Stimulated activated CD4-positive, alpha-beta T cell treated with anti-CD3 and anti-CD28 coated beads, TNF-alpha, amount 100 ng/mL, for 48 hours (primary cell): Measurements from ENCODE around the gene SMIM32.

Source experiments
- DNase-seq, 3 donors: peaks; one replicate each; pipeline ENCODE4 v3.0.0-alpha.2; 2020; ENCODE audit warnings: low read depth in 3 of 3

Gene SMIM32

GRCh38 chr5:136207631-136208030, 14.7 kb upstream of the SMIM32 start:
- no peak for DNase-seq

- DNase-seq, result no peak
Measured at GRCh38 chr5:136206361-136206760, 13.4 kb upstream of the SMIM32 start.

- DNase-seq, result no peak
Measured at GRCh38 chr5:136205941-136206340, 13.0 kb upstream of the SMIM32 start.

- DNase-seq, result no peak
Measured at GRCh38 chr5:136205061-136205702, 12.2 kb upstream of the SMIM32 start.

GRCh38 chr5:136203303-136203922, 10.5 kb upstream of the SMIM32 start:
- no peak for DNase-seq

GRCh38 chr5:136202469-136203205, 9.7 kb upstream of the SMIM32 start:
- no peak for DNase-seq

GRCh38 chr5:136201870-136202269, 8.9 kb upstream of the SMIM32 start:
- no peak for DNase-seq

GRCh38 chr5:136200761-136201160, 7.8 kb upstream of the SMIM32 start:
- no peak for DNase-seq

GRCh38 chr5:136200130-136200529, 7.2 kb upstream of the SMIM32 start:
- no peak for DNase-seq

GRCh38 chr5:136199408-136199807, 6.4 kb upstream of the SMIM32 start:
- no peak for DNase-seq

GRCh38 chr5:136198453-136198852, 5.5 kb upstream of the SMIM32 start:
- DNase-seq, result no peak

- DNase-seq, result no peak
Measured at GRCh38 chr5:136197462-136198142, 4.6 kb upstream of the SMIM32 start.

GRCh38 chr5:136195971-136196820, 3.2 kb upstream of the SMIM32 start:
- DNase-seq, result no peak

GRCh38 chr5:136194576-136194975, 1.6 kb upstream of the SMIM32 start:
- no peak for DNase-seq

- DNase-seq, result no peak
Measured at GRCh38 chr5:136193322-136193935, 467 bp upstream of the SMIM32 start.

GRCh38 chr5:136192015-136192525, 892 bp downstream of the SMIM32 start:
- no peak for DNase-seq

- no peak for DNase-seq
Measured at GRCh38 chr5:136191304-136192014, 1.5 kb downstream of the SMIM32 start.

- no peak for DNase-seq
Measured at GRCh38 chr5:136190904-136191303, 2.1 kb downstream of the SMIM32 start.

GRCh38 chr5:136190091-136190720, 2.8 kb downstream of the SMIM32 start:
- no peak for DNase-seq

GRCh38 chr5:136188859-136189258, 4.1 kb downstream of the SMIM32 start:
- DNase-seq, result no peak
